H1 (cell line): ENCODE results near the gene CEMIP2. TPM values are rescaled to one million over a fixed set of nuclear protein-coding genes. Genes with fewer than 3 reads are reported as not detected.

Experiments used
- CTCF ChIA-PET: fragments of 300-600 bp; sonication (Branson Sonifier 250); formaldehyde crosslinking; loops from one replicate; lab custom pipeline; 2021; ENCODE audit not compliant: partially characterized antibody; lab: Charles Lee
- POLR2A ChIA-PET: fragments of 300-600 bp; sonication (Branson Sonifier 250); formaldehyde crosslinking; loops from one replicate; lab custom pipeline; 2021; ENCODE audit warnings: inconsistent platforms; ENCODE audit not compliant: partially characterized antibody; lab: Charles Lee
- DNase-seq, 2 experiments: peaks; one replicate each; pipeline versions ENCODE4 v3.0.0 to v3.0.0-alpha.2; 2010 to 2022; ENCODE audit warnings: low spot score in 2 of 2, low read depth in 1 of 2, mixed read lengths in 1 of 2
- FAIRE-seq: peaks from 2 replicates; lab custom pipeline; 2011; peaks lifted over from hg19 to GRCh38; lab: Jason Lieb, UNC
- H2AFZ ChIP-seq: 2 replicates; pipeline ENCODE4 v1.8.1; 2012; ENCODE audit warnings: low read length, inconsistent platforms
- H2AK5ac ChIP-seq: 2 replicates; pipeline ENCODE4 v1.6.1; 2013; ENCODE audit warnings: low read depth, low read length
- H2BK120ac ChIP-seq: replicated peaks from 2 replicates; pipeline ENCODE3; 2013; ENCODE audit warnings: low read depth, low read length, inconsistent platforms
- H2BK12ac ChIP-seq: 2 replicates; pipeline ENCODE4 v1.6.1; 2013; ENCODE audit warnings: low read depth, low read length
- H2BK15ac ChIP-seq: 2 replicates; pipeline ENCODE4 v1.6.1; 2013; ENCODE audit warnings: low read length
- H2BK20ac ChIP-seq: 2 replicates; pipeline ENCODE4 v1.6.1; 2013; ENCODE audit warnings: low read length
- H2BK5ac ChIP-seq: 2 replicates; pipeline ENCODE4 v1.6.1; 2013; ENCODE audit warnings: low read depth, low read length
- H3K14ac ChIP-seq: 2 replicates; pipeline ENCODE4 v1.6.1; 2013; ENCODE audit warnings: inconsistent platforms; ENCODE audit not compliant: insufficient read length
- H3K18ac ChIP-seq: 2 replicates; pipeline ENCODE4 v1.6.1; 2013; ENCODE audit warnings: low read length; ENCODE audit errors: extremely low read depth
- H3K23ac ChIP-seq: 2 replicates; pipeline ENCODE4 v1.6.1; 2013; ENCODE audit warnings: inconsistent platforms; ENCODE audit not compliant: insufficient read length
- H3K23me2 ChIP-seq: 2 replicates; pipeline ENCODE4 v1.6.1; 2013; ENCODE audit warnings: low read depth, low read length
- H3K27ac ChIP-seq: 2 replicates; pipeline ENCODE4 v1.6.1; 2011; ENCODE audit warnings: low read depth, low read length, inconsistent platforms
- H3K27me3 ChIP-seq, 4 experiments: replicated peaks in 1 of 4; 1 replicate in 1 of 4; 2 replicates in 3 of 4; pipeline versions ENCODE4 v1.6.1 to v1.8.1; 2011 to 2013; ENCODE audit warnings: low read length in 3 of 4, mild to moderate bottlenecking in 3 of 4, inconsistent platforms in 2 of 4, mixed read lengths in 2 of 4, moderate library complexity in 1 of 4; ENCODE audit not compliant: control insufficient read depth in 3 of 4, insufficient read depth in 3 of 4; ENCODE audit errors: extremely low read depth in 1 of 4
- H3K36me3 ChIP-seq, 4 experiments: 2 replicates each; pipeline versions ENCODE4 v1.6.1 to v1.8.1; 2011 to 2013; ENCODE audit warnings: mild to moderate bottlenecking in 4 of 4, low read length in 3 of 4, moderate library complexity in 2 of 4, control low read depth in 1 of 4, inconsistent platforms in 1 of 4; ENCODE audit not compliant: insufficient read depth in 4 of 4, control insufficient read depth in 2 of 4
- H3K4ac ChIP-seq: replicated peaks from 2 replicates; pipeline ENCODE3; 2013; ENCODE audit warnings: low read length, low read depth, mixed read lengths, inconsistent platforms; ENCODE audit not compliant: insufficient read length
- H3K4me1 ChIP-seq, 4 experiments: replicated peaks in 1 of 4; 1 replicate in 1 of 4; 2 replicates in 3 of 4; pipeline versions ENCODE4 v1.6.1 to v1.8.1; 2011 to 2013; ENCODE audit warnings: low read length in 3 of 4, inconsistent platforms in 2 of 4, mixed read lengths in 1 of 4; ENCODE audit not compliant: insufficient read depth in 4 of 4, control insufficient read depth in 3 of 4
- H3K4me2 ChIP-seq, 2 experiments: 2 replicates each; pipeline versions ENCODE4 v1.6.1 to v1.8.1; 2011 to 2013; ENCODE audit warnings: low read depth in 2 of 2, low read length in 2 of 2, control low read depth in 1 of 2, inconsistent platforms in 1 of 2, mild to moderate bottlenecking in 1 of 2; ENCODE audit not compliant: insufficient read depth in 1 of 2
- H3K4me3 ChIP-seq, 4 experiments: fragments of 200-600, 300-600 bp in 1 of 4; sonication (generic), shearing (Covaris generic), sonication (Bioruptor Twin) in 1 of 4; 2 replicates each; pipeline versions ENCODE4 v1.5.1 to v1.8.1; 2011 to 2016; ENCODE audit warnings: low read length in 4 of 4, low read depth in 3 of 4, control low read depth in 2 of 4, inconsistent platforms in 2 of 4, mild to moderate bottlenecking in 2 of 4, mixed read lengths in 1 of 4, moderate library complexity in 1 of 4; ENCODE audit not compliant: insufficient read depth in 2 of 4; ENCODE audit errors: extremely low read depth in 1 of 4
- H3K56ac ChIP-seq: replicated peaks from 2 replicates; pipeline ENCODE3; 2013; ENCODE audit warnings: low read depth, mild to moderate bottlenecking, mixed read lengths, low read length, inconsistent platforms; ENCODE audit not compliant: insufficient read length
- H3K79me1 ChIP-seq: 2 replicates; pipeline ENCODE4 v1.6.1; 2013; ENCODE audit warnings: low read depth, low read length, control low read depth
- H3K79me2 ChIP-seq, 2 experiments: 2 replicates each; pipeline versions ENCODE4 v1.6.1 to v1.8.1; 2012 to 2013; ENCODE audit warnings: low read length in 2 of 2, mild to moderate bottlenecking in 2 of 2, inconsistent platforms in 1 of 2; ENCODE audit not compliant: insufficient read depth in 2 of 2, control insufficient read depth in 1 of 2
- H3K9ac ChIP-seq, 4 experiments: replicated peaks in 1 of 4; 1 replicate in 1 of 4; 2 replicates in 3 of 4; pipeline versions ENCODE4 v1.6.1 to v1.8.1; 2011 to 2013; ENCODE audit warnings: low read depth in 3 of 4, low read length in 3 of 4, control low read depth in 2 of 4, mild to moderate bottlenecking in 2 of 4, moderate library complexity in 2 of 4, inconsistent platforms in 1 of 4; ENCODE audit errors: extremely low read depth in 1 of 4
- H3K9me3 ChIP-seq, 2 experiments: 2 replicates each; pipeline versions ENCODE4 v1.6.1 to v1.8.1; 2012 to 2013; ENCODE audit warnings: mild to moderate bottlenecking in 2 of 2, moderate library complexity in 2 of 2, control low read depth in 1 of 2, inconsistent platforms in 1 of 2, low read depth in 1 of 2, low read length in 1 of 2, mixed read lengths in 1 of 2; ENCODE audit not compliant: insufficient read depth in 2 of 2
- H4K20me1 ChIP-seq, 2 experiments: replicated peaks in 1 of 2; 2 replicates each; pipeline versions ENCODE3 to v1.8.1; 2011 to 2013; ENCODE audit warnings: inconsistent platforms in 2 of 2, low read length in 2 of 2, mild to moderate bottlenecking in 1 of 2; ENCODE audit not compliant: insufficient read depth in 2 of 2, control insufficient read depth in 1 of 2
- H4K5ac ChIP-seq: 2 replicates; pipeline ENCODE4 v1.6.1; 2013; ENCODE audit warnings: low read length, low read depth, mixed read lengths, inconsistent platforms; ENCODE audit not compliant: insufficient read length
- H4K8ac ChIP-seq: 2 replicates; pipeline ENCODE4 v1.8.0; 2013; ENCODE audit warnings: mild to moderate bottlenecking, moderate library complexity, low read length, inconsistent platforms; ENCODE audit not compliant: insufficient read depth; ENCODE audit errors: extremely low read depth
- H4K91ac ChIP-seq: replicated peaks from 2 replicates; pipeline ENCODE3; 2013; ENCODE audit warnings: low read length, mixed read lengths, inconsistent platforms; ENCODE audit not compliant: insufficient read length
- GABPA ChIP-seq: IDR thresholded peaks from 2 replicates; pipeline ENCODE4 v1.6.1; 2011; ENCODE audit warnings: mild to moderate bottlenecking, low read length, moderate library complexity, borderline replicate concordance; ENCODE audit not compliant: insufficient read depth
- MAFK ChIP-seq: IDR thresholded peaks from 2 replicates; pipeline ENCODE4 v1.6.1; 2012; ENCODE audit warnings: low read depth, mild to moderate bottlenecking, improper control_type of control experiment, low read length
- POLR2A ChIP-seq, 2 experiments: IDR thresholded peaks; 1 replicate in 1 of 2; 2 replicates in 1 of 2; pipeline ENCODE4 v1.6.1; 2011; ENCODE audit warnings: low read depth in 2 of 2, low read length in 2 of 2, mild to moderate bottlenecking in 2 of 2; ENCODE audit errors: control extremely low read depth in 1 of 2
- RNF2 ChIP-seq: fragments of 200-900, 300-1000 bp; sonication (generic); IDR thresholded peaks from 2 replicates; pipeline ENCODE4 v1.7.1; 2016; ENCODE audit warnings: borderline replicate concordance, low read depth, mild to moderate bottlenecking, antibody characterized with exemption, low read length; ENCODE audit not compliant: poor library complexity, severe bottlenecking; ENCODE audit errors: missing control alignments
- RXRA ChIP-seq: IDR thresholded peaks from 2 replicates; pipeline ENCODE4 v1.6.1; 2011; ENCODE audit warnings: low read depth, mild to moderate bottlenecking, low read length, moderate library complexity; ENCODE audit not compliant: insufficient read depth
- SP1 ChIP-seq: IDR thresholded peaks from 2 replicates; pipeline ENCODE4 v1.6.1; 2011; ENCODE audit warnings: low read depth, low read length
- TBP ChIP-seq: IDR thresholded peaks from 2 replicates; pipeline ENCODE4 v1.6.1; 2011; ENCODE audit warnings: low read depth, low read length, improper control_type of control experiment
- TCF12 ChIP-seq: IDR thresholded peaks from 2 replicates; pipeline ENCODE4 v1.6.1; 2011; ENCODE audit warnings: low read depth, mild to moderate bottlenecking, low read length
- WGBS, 2 experiments: shearing (Covaris generic) in 1 of 2; methylation state at CpG; one replicate each; pipeline versions ENCODE4 v1.1.6 to v1.1.7; 2013 to 2015; ENCODE audit warnings: low lambda C conversion rate in 2 of 2, mixed read lengths in 2 of 2, inconsistent platforms in 1 of 2, low coverage in 1 of 2, missing lambda C conversion rate in 1 of 2; ENCODE audit not compliant: insufficient replicate concordance in 2 of 2, insufficient coverage in 1 of 2, insufficient read length in 1 of 2; ENCODE audit errors: extremely low coverage in 1 of 2, missing lambda C conversion rate in 1 of 2; 5-methylcytosine and 5-hydroxymethylcytosine counted together
- polyA plus RNA-seq, 7 experiments: library from polyadenylated mRNA; depleted of rRNA in 3 of 7; stranded (reverse) in 5 of 7; unstranded in 2 of 7; fragments of >200 nt in 5 of 7; fragments of 200-250 nt in 2 of 7; gene quantifications; 1 replicate in 5 of 7; 2 replicates in 1 of 7; 4 replicates in 1 of 7; pipeline versions ENCODE4 v1.2.1 to v1.2.3, GENCODE V29; 2011 to 2013; ENCODE audit warnings: missing spikeins in 2 of 7, mixed read lengths in 2 of 7
- total RNA-seq: library from RNA; stranded (reverse); fragmentation: NEBNext Ultra II Directional; extraction: Animal tissue kit (Norgen Biotek cat#: 25700); gene quantifications from 2 replicates; pipeline ENCODE4 v1.2.1, GENCODE V29; 2021

CEMIP2 gene
- total and polyA plus RNA-seq, 2 of the 8 experiments (the other 6 are each of a cell fraction or from before 2014, with no cell fraction given) = 25.2 to 52.1 TPM

- Histone ChIP-seq H2BK12ac (no peak overlapping the region), H3K9ac (no peak overlapping the region), H3K4me1 (no peaks in the 10 kb centered on the region), H2BK120ac (no peak overlapping the region), H3K56ac (no peak overlapping the region), H3K9me3 (no peaks in the 10 kb centered on the region), H4K91ac (no peak overlapping the region), H3K27me3 (no peaks in the 10 kb centered on the region), H3K27ac (no peak overlapping the region), H4K5ac (no peak overlapping the region), H3K14ac (no peak overlapping the region), H3K23me2 (no peaks in the 10 kb centered on the region), H2AK5ac (no peak overlapping the region), H3K4me3 (no peak overlapping the region), H3K36me3 (peaks cover 3 to 45% (median 11%) of the 10 kb centered on the region in 4 experiments; a peak in 6 of 8 replicates), H2BK20ac (no peak overlapping the region), H3K18ac (no peak overlapping the region), H2BK5ac (no peak overlapping the region), H3K79me2 (peaks cover 0 to 7% of the 10 kb centered on the region in 2 experiments; a peak in 1 of 4 replicates), H3K23ac (no peak overlapping the region), H4K8ac (no peak overlapping the region), H3K4ac (no peak overlapping the region), H3K79me1 (no peaks in the 10 kb centered on the region), H2BK15ac (no peak overlapping the region), H3K4me2 (no peak overlapping the region), H2AFZ (no peak overlapping the region), H4K20me1 (peaks cover 0 to 3% of the 10 kb centered on the region in 2 experiments)
- ChIA-PET POLR2A (no interaction called here), CTCF (no interaction called here)
- FAIRE-seq (no peak), DNase-seq (no peak)
- WGBS, 2 experiments = 100% methylated on average over 2 of the region's 2 CpGs; no CpG with 5 or more reads in 1 of the 2 experiments
- TF ChIP-seq RXRA (no peak), RNF2 (no peak), POLR2A (IDR thresholded peaks at IDR 0.05; ENCODE audit: control extremely low read depth in 1 of 2, low read depth in 2 of 2, low read length in 2 of 2) (no peak), SP1 (no peak), GABPA (no peak), TBP (no peak), TCF12 (no peak), MAFK (no peak)
These were observed 30.9 kb downstream of the CEMIP2 start for GRCh38 chr9:71737455-71737854.
